OCI-LY7 (cell line): ENCODE measurements around the gene GRB10. TPM values are rescaled to one million over a fixed set of nuclear protein-coding genes. Genes with fewer than 3 reads are reported as not detected.

ENCODE experiments used
- BruUV-seq: library from RNA; stranded (reverse); fragments of 400-500 nt; replicated peaks from 2 replicates; lab custom pipeline; 2021; lab: Mats Ljungman, UMichigan
- CTCF ChIA-PET: fragments of 300-600 bp; sonication (Branson Sonifier 250); formaldehyde crosslinking; loops from one replicate; lab custom pipeline; 2022; ENCODE audit warnings: antibody characterized with exemption; ENCODE audit not compliant: unreplicated experiment; lab: Charles Lee
- POLR2A ChIA-PET: fragments of 300-600 bp; sonication (Branson Sonifier 250); formaldehyde crosslinking; loops from one replicate; lab custom pipeline; 2022; ENCODE audit warnings: antibody characterized with exemption; lab: Charles Lee
- DNase-seq: peaks from one replicate; pipeline ENCODE4 v3.0.0-alpha.2; 2015; ENCODE audit warnings: low spot score
- H2AFZ ChIP-seq: fragments of 200-600 bp; sonication (generic), shearing (Covaris generic); 2 replicates; pipeline ENCODE4 v1.6.1; 2014; ENCODE audit warnings: mild to moderate bottlenecking, antibody characterized with exemption, low read length, moderate library complexity
- H3K27ac ChIP-seq: fragments of 200-600 bp; sonication (generic); 2 replicates; pipeline ENCODE4 v1.5.1; 2014; ENCODE audit warnings: mixed run types, low read depth, mild to moderate bottlenecking, moderate library complexity, low read length, inconsistent platforms; ENCODE audit not compliant: poor library complexity, severe bottlenecking
- H3K36me3 ChIP-seq: fragments of 200-600 bp; sonication (generic); 2 replicates; pipeline ENCODE4 v1.6.1; 2014; ENCODE audit warnings: mild to moderate bottlenecking, antibody characterized with exemption, low read length, moderate library complexity, mixed read lengths; ENCODE audit not compliant: insufficient read depth
- H3K4me1 ChIP-seq: fragments of 200-600 bp; sonication (generic); 2 replicates; pipeline ENCODE4 v1.5.1; 2014; ENCODE audit warnings: mild to moderate bottlenecking, low read length; ENCODE audit not compliant: insufficient read depth, poor library complexity, severe bottlenecking
- H3K4me2 ChIP-seq: fragments of 200-600 bp; sonication (generic); 2 replicates; pipeline ENCODE4 v1.6.1; 2014; ENCODE audit warnings: mild to moderate bottlenecking, low read length
- H3K4me3 ChIP-seq: fragments of 200-600 bp; sonication (generic); 2 replicates; pipeline ENCODE4 v1.5.1; 2014; ENCODE audit warnings: mild to moderate bottlenecking, low read depth, low read length; ENCODE audit not compliant: poor library complexity, severe bottlenecking
- H3K79me2 ChIP-seq: fragments of 200-600 bp; sonication (generic); 2 replicates; pipeline ENCODE4 v1.6.1; 2016; ENCODE audit warnings: low read depth, mild to moderate bottlenecking, low read length, moderate library complexity, mixed read lengths; ENCODE audit not compliant: insufficient read depth
- H3K9me2 ChIP-seq: fragments of 200-600 bp; sonication (generic); 2 replicates; pipeline ENCODE4 v1.6.1; 2016; ENCODE audit warnings: mild to moderate bottlenecking, low read length, mixed read lengths; ENCODE audit not compliant: insufficient read depth
- H3K9me3 ChIP-seq: fragments of 200-600 bp; sonication (generic); 2 replicates; pipeline ENCODE4 v1.6.1; 2014; ENCODE audit warnings: mild to moderate bottlenecking, mixed run types, low read length, mixed read lengths
- H4K20me1 ChIP-seq: fragments of 200-600 bp; sonication (generic); 2 replicates; pipeline ENCODE4 v1.6.1; 2014; ENCODE audit warnings: mild to moderate bottlenecking, antibody characterized with exemption, low read length, moderate library complexity, mixed read lengths; ENCODE audit not compliant: insufficient read depth
- CTCF ChIP-seq: fragments of 200-600 bp; sonication (generic); conservative IDR thresholded peaks from 2 replicates; pipeline ENCODE4 v1.5.1; 2014; ENCODE audit warnings: mild to moderate bottlenecking, antibody characterized with exemption, low read length, moderate library complexity, mixed read lengths
- EZH2phosphoT487 ChIP-seq: fragments of 200-600 bp; sonication (generic); IDR thresholded peaks from 2 replicates; pipeline ENCODE4 v1.6.1; 2018; ENCODE audit warnings: low read depth, borderline replicate concordance, mild to moderate bottlenecking, mixed run types, antibody characterized with exemption, low read length, moderate library complexity, mixed read lengths
- intact Hi-C: fragments of 100-400 bp; cut with micrococcal nuclease; formaldehyde crosslinking; loops from one replicate; pipeline ENCODE4 v1.10.0; 2022; ENCODE audit not compliant: unreplicated experiment
- total RNA-seq, 2 experiments: library from RNA; depleted of rRNA in 1 of 2; stranded (reverse); fragments of >200 nt in 1 of 2; shearing (Covaris generic) in 1 of 2; gene quantifications; 2 replicates each; pipeline ENCODE4 v1.2.3, GENCODE V29; 2014 to 2022

Gene GRB10
- total RNA-seq, 2 experiments from 2014 or later, result not detected

- H3K4me2 ChIP-seq, result no peak overlapping the region
- no peak for TF ChIP-seq CTCF
- TF ChIP-seq EZH2phosphoT487, result no peak
- ChIA-PET CTCF (no interaction called here), POLR2A (no interaction called here)
- no peaks in the 10 kb centered on the region for H3K79me2 ChIP-seq
- H4K20me1 ChIP-seq, result no peaks in the 10 kb centered on the region
- BruUV-seq, result no TSS peak
- no peaks in the 10 kb centered on the region for H3K4me1 ChIP-seq
- intact Hi-C loops, result no loop called here
- H3K9me2 ChIP-seq, result no peaks in the 10 kb centered on the region
- no peaks in the 10 kb centered on the region for H3K36me3 ChIP-seq
- no peak overlapping the region for H2AFZ ChIP-seq
- no peaks in the 10 kb centered on the region for H3K9me3 ChIP-seq
- no peak overlapping the region for H3K4me3 ChIP-seq
- H3K27ac ChIP-seq, result no peak overlapping the region
- no peak for DNase-seq
These were observed 5.7 kb upstream of the GRB10 start for GRCh38 chr7:50788382-50788781.

GRCh38 chr7:50787825-50788224 is 5.1 kb upstream of the GRB10 start:
- no peak overlapping the region for H3K27ac ChIP-seq
- BruUV-seq, result no TSS peak
- H3K36me3 ChIP-seq, result no peaks in the 10 kb centered on the region
- DNase-seq, result no peak
- no peak overlapping the region for H3K4me2 ChIP-seq
- intact Hi-C loops, result no loop called here
- CTCF ChIA-PET, result no interaction called here
- H4K20me1 ChIP-seq, result no peaks in the 10 kb centered on the region
- POLR2A ChIA-PET, result no interaction called here
- no peaks in the 10 kb centered on the region for H3K4me1 ChIP-seq
- H3K9me2 ChIP-seq, result no peaks in the 10 kb centered on the region
- H2AFZ ChIP-seq, result no peak overlapping the region
- H3K9me3 ChIP-seq, result no peaks in the 10 kb centered on the region
- no peak for TF ChIP-seq CTCF
- TF ChIP-seq EZH2phosphoT487, result no peak
- no peak overlapping the region for H3K4me3 ChIP-seq
- no peaks in the 10 kb centered on the region for H3K79me2 ChIP-seq

GRCh38 chr7:50785346-50785745 is 2.6 kb upstream of the GRB10 start:
- POLR2A ChIA-PET, result interaction anchor here (0.7 kb wide), 1 partner anchor 12 kb away, joined by 3 read pairs; no protein-coding TSS in a partner anchor
- Histone ChIP-seq H3K9me3 (no peaks in the 10 kb centered on the region), H3K4me2 (no peak overlapping the region), H3K9me2 (no peaks in the 10 kb centered on the region), H3K4me1 (no peaks in the 10 kb centered on the region), H3K27ac (no peak overlapping the region), H3K79me2 (no peaks in the 10 kb centered on the region), H3K4me3 (no peak overlapping the region), H2AFZ (no peak overlapping the region), H4K20me1 (no peaks in the 10 kb centered on the region), H3K36me3 (no peaks in the 10 kb centered on the region)
- BruUV-seq, result no TSS peak
- TF ChIP-seq CTCF (no peak), EZH2phosphoT487 (no peak)
- DNase-seq, result no peak
- intact Hi-C loops, result no loop called here
- CTCF ChIA-PET, result no interaction called here
